ENCODE measurements around the gene ACSF3.
"Not testable (repeated sequence)": the region's sequence is repeated elsewhere in the genome, so short reads cannot be mapped to it uniquely, and the experiment has no call there.

Gene ACSF3

DNA sequence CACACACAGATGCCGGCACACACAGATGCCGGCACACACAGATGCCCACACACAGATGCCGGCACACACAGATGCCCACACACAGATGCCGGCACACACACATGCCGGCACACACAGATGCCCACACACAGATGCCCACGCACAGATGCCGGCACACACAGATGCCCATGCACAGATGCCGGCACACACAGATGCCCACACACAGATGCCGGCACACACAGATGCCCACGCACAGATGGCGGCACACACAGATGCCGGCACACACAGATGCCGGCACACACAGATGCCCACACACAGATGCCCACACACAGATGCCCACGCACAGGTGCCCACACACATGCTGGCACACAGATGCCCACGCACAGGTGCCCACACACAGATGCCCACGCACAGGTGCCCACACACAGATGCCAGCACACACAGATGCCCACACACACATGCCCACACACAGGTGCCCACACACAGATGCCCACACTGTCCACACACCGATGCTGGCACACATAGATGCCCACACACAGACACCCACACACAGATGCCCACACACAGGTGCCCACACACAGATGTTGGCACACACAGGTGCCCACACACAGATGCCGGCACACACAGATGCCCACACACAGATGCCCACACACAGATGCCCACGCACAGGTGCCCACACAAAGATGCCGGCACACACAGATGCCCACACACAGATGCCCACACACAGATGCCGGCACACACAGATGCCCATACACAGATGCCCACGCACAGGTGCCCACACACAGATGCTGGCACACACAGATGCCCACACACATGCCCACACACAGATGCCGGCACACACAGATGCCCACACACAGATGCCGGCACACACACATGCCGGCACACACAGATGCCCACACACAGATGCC is 95.1 kb downstream of the ACSF3 start:
- not testable (repeated sequence) for H3K4me3 ChIP-seq (ENCODE audit: low read depth, low read length); H2BK12ac ChIP-seq (ENCODE audit: low read length); H3K4me1 ChIP-seq (ENCODE audit: control insufficient read depth in 1 of 2, insufficient read depth in 2 of 2, low read length in 2 of 2); H3K27me3 ChIP-seq (ENCODE audit: insufficient read depth, low read length); H4K12ac ChIP-seq (ENCODE audit: low read depth, low read length); H3K9ac ChIP-seq (ENCODE audit: low read length); H3K23ac ChIP-seq (ENCODE audit: low read length); H2AK5ac ChIP-seq (ENCODE audit: low read length); H3K36me3 ChIP-seq (ENCODE audit: control insufficient read depth in 1 of 2, insufficient read depth in 2 of 2, low read length in 2 of 2); DNase-seq; H3K27ac ChIP-seq (ENCODE audit: low read depth, low read length); H4K91ac ChIP-seq (ENCODE audit: low read depth, low read length); H3K79me2 ChIP-seq (ENCODE audit: control insufficient read depth, insufficient read depth, low read length, poor library complexity); H3K18ac ChIP-seq (ENCODE audit: low read length); H3K14ac ChIP-seq (ENCODE audit: low read length); H3K4me2 ChIP-seq (ENCODE audit: low read length); H4K8ac ChIP-seq (ENCODE audit: low read depth, low read length); H3K9me3 ChIP-seq (ENCODE audit: insufficient read depth, low read depth, low read length); H3K79me1 ChIP-seq (ENCODE audit: low read length); H2BK5ac ChIP-seq (ENCODE audit: low read depth, low read length, poor library complexity); H2BK120ac ChIP-seq (ENCODE audit: insufficient read depth, low read length, poor library complexity); H2AFZ ChIP-seq (ENCODE audit: insufficient read depth, low read length, poor library complexity); H3K4ac ChIP-seq (ENCODE audit: low read depth, low read length)
- no CpG with 5 or more reads among the region's 25 CpGs for WGBS (ENCODE audit: extremely low coverage, insufficient coverage, insufficient read length)

DNA sequence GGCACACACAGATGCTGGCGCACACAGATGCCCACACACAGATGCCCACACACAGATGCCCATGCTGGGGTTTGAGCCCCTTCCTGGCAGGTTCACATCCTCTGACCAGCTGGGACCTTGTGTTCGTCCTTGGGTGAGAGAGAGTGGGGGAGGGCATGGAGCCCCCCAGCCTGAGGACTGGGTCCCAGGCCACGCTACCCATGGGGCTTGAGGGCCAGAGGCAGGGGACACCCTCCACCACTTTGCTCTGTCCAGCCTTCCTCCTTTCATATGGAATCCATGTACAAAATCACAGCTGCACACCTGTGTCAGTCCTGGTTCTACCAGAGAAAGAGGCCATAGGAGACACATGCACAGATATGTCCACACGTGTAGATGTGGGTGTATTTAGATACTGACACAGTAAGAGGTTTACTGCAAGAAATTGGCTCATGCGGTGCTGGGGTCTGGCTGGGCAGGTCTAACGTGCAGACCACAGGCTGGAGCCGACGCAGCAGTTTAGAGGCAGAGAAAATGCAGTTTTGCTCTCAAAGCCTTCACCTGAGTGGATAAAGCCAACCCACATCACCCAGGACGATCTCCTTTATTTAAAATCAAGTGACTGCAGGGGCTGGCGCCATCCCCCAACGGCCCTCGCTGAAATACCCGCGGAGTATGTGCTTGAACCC is 95.8 kb downstream of the ACSF3 start:
- Histone ChIP-seq H2AK5ac (ENCODE audit: low read length) (no peak overlapping the region), H3K36me3 (ENCODE audit: control insufficient read depth in 1 of 2, insufficient read depth in 2 of 2, low read length in 2 of 2) (no peaks in the 10 kb centered on the region), H2AFZ (ENCODE audit: insufficient read depth, low read length, poor library complexity) (no peak overlapping the region), H2BK12ac (ENCODE audit: low read length) (no peak overlapping the region), H3K4me2 (ENCODE audit: low read length) (no peak overlapping the region), H4K12ac (ENCODE audit: low read depth, low read length) (no peak overlapping the region), H3K27ac (ENCODE audit: low read depth, low read length) (no peak overlapping the region), H3K27me3 (ENCODE audit: insufficient read depth, low read length) (peaks cover 4% of the 10 kb centered on the region), H3K9me3 (ENCODE audit: insufficient read depth, low read depth, low read length) (peaks cover 6% of the 10 kb centered on the region), H3K79me2 (ENCODE audit: control insufficient read depth, insufficient read depth, low read length, poor library complexity) (no peaks in the 10 kb centered on the region), H2BK5ac (ENCODE audit: low read depth, low read length, poor library complexity) (no peak overlapping the region), H3K9ac (ENCODE audit: low read length) (no peak overlapping the region), H3K79me1 (ENCODE audit: low read length) (no peaks in the 10 kb centered on the region), H4K91ac (ENCODE audit: low read depth, low read length) (no peak overlapping the region), H4K8ac (ENCODE audit: low read depth, low read length) (no peak overlapping the region), H3K4me3 (ENCODE audit: low read depth, low read length) (peak overlapping the region; percentile 12), H3K18ac (ENCODE audit: low read length) (no peak overlapping the region), H2BK120ac (ENCODE audit: insufficient read depth, low read length, poor library complexity) (no peak overlapping the region), H3K23ac (ENCODE audit: low read length) (no peak overlapping the region), H3K14ac (ENCODE audit: low read length) (no peak overlapping the region), H3K4ac (ENCODE audit: low read depth, low read length) (no peak overlapping the region), H3K4me1 (ENCODE audit: control insufficient read depth in 1 of 2, insufficient read depth in 2 of 2, low read length in 2 of 2) (peaks cover 0 to 4% of the 10 kb centered on the region in 2 experiments)
- WGBS (ENCODE audit: extremely low coverage, insufficient coverage, insufficient read length) = no CpG with 5 or more reads among the region's 14 CpGs
- DNase-seq = peak in 1 of 2 donors; percentile 16

GRCh38 chr16:89190150-89190958 is 96.7 kb downstream of the ACSF3 start:
- Histone ChIP-seq H2AFZ (ENCODE audit: insufficient read depth, low read length, poor library complexity) (no peak overlapping the region), H4K8ac (ENCODE audit: low read depth, low read length) (no peak overlapping the region), H3K27ac (ENCODE audit: low read depth, low read length) (no peak overlapping the region), H2AK5ac (ENCODE audit: low read length) (no peak overlapping the region), H2BK12ac (ENCODE audit: low read length) (no peak overlapping the region), H2BK5ac (ENCODE audit: low read depth, low read length, poor library complexity) (no peak overlapping the region), H3K27me3 (ENCODE audit: insufficient read depth, low read length) (peaks cover 4% of the 10 kb centered on the region), H3K14ac (ENCODE audit: low read length) (no peak overlapping the region), H3K23ac (ENCODE audit: low read length) (no peak overlapping the region), H2BK120ac (ENCODE audit: insufficient read depth, low read length, poor library complexity) (no peak overlapping the region), H3K9me3 (ENCODE audit: insufficient read depth, low read depth, low read length) (peaks cover 6% of the 10 kb centered on the region), H3K79me1 (ENCODE audit: low read length) (no peaks in the 10 kb centered on the region), H3K4me3 (ENCODE audit: low read depth, low read length) (no peak overlapping the region), H3K9ac (ENCODE audit: low read length) (no peak overlapping the region), H4K91ac (ENCODE audit: low read depth, low read length) (no peak overlapping the region), H3K79me2 (ENCODE audit: control insufficient read depth, insufficient read depth, low read length, poor library complexity) (no peaks in the 10 kb centered on the region), H3K36me3 (ENCODE audit: control insufficient read depth in 1 of 2, insufficient read depth in 2 of 2, low read length in 2 of 2) (no peaks in the 10 kb centered on the region), H3K18ac (ENCODE audit: low read length) (no peak overlapping the region), H4K12ac (ENCODE audit: low read depth, low read length) (no peak overlapping the region), H3K4ac (ENCODE audit: low read depth, low read length) (no peak overlapping the region), H3K4me1 (ENCODE audit: control insufficient read depth in 1 of 2, insufficient read depth in 2 of 2, low read length in 2 of 2) (peaks cover 0 to 4% of the 10 kb centered on the region in 2 experiments), H3K4me2 (ENCODE audit: low read length) (no peak overlapping the region)
- WGBS (ENCODE audit: extremely low coverage, insufficient coverage, insufficient read length) = no CpG with 5 or more reads among the region's 28 CpGs
- DNase-seq = no peak

- no peak overlapping the region for H3K27ac ChIP-seq (ENCODE audit: low read depth, low read length)
- no peak for DNase-seq
- no peak overlapping the region for H3K23ac ChIP-seq (ENCODE audit: low read length)
- no peaks in the 10 kb centered on the region for H3K36me3 ChIP-seq (ENCODE audit: control insufficient read depth in 1 of 2, insufficient read depth in 2 of 2, low read length in 2 of 2)
- H3K4ac ChIP-seq (ENCODE audit: low read depth, low read length) = no peak overlapping the region
- peaks cover 0 to 4% of the 10 kb centered on the region in 2 experiments for H3K4me1 ChIP-seq (ENCODE audit: control insufficient read depth in 1 of 2, insufficient read depth in 2 of 2, low read length in 2 of 2)
- no peak overlapping the region for H3K4me2 ChIP-seq (ENCODE audit: low read length)
- no peak overlapping the region for H4K91ac ChIP-seq (ENCODE audit: low read depth, low read length)
- no peak overlapping the region for H3K14ac ChIP-seq (ENCODE audit: low read length)
- H4K12ac ChIP-seq (ENCODE audit: low read depth, low read length) = no peak overlapping the region
- no peaks in the 10 kb centered on the region for H3K79me1 ChIP-seq (ENCODE audit: low read length)
- no CpG with 5 or more reads among the region's 44 CpGs for WGBS (ENCODE audit: extremely low coverage, insufficient coverage, insufficient read length)
- H3K9me3 ChIP-seq (ENCODE audit: insufficient read depth, low read depth, low read length) = peaks cover 6% of the 10 kb centered on the region
- peak overlapping the region; percentile 20 for H3K4me3 ChIP-seq (ENCODE audit: low read depth, low read length)
- H3K9ac ChIP-seq (ENCODE audit: low read length) = no peak overlapping the region
- no peak overlapping the region for H4K8ac ChIP-seq (ENCODE audit: low read depth, low read length)
- H2BK5ac ChIP-seq (ENCODE audit: low read depth, low read length, poor library complexity) = no peak overlapping the region
- H2AFZ ChIP-seq (ENCODE audit: insufficient read depth, low read length, poor library complexity) = no peak overlapping the region
- H3K27me3 ChIP-seq (ENCODE audit: insufficient read depth, low read length) = peaks cover 4% of the 10 kb centered on the region
- no peaks in the 10 kb centered on the region for H3K79me2 ChIP-seq (ENCODE audit: control insufficient read depth, insufficient read depth, low read length, poor library complexity)
- H2BK12ac ChIP-seq (ENCODE audit: low read length) = no peak overlapping the region
- H2AK5ac ChIP-seq (ENCODE audit: low read length) = no peak overlapping the region
- no peak overlapping the region for H3K18ac ChIP-seq (ENCODE audit: low read length)
- no peak overlapping the region for H2BK120ac ChIP-seq (ENCODE audit: insufficient read depth, low read length, poor library complexity)
Observed at GRCh38 chr16:89191033-89191900, 97.6 kb downstream of the ACSF3 start.
